Neuronal stem cell (in vitro differentiated cells): Measurements from ENCODE around the gene HDGFL3.

ENCODE experiments used
- DNase-seq: peaks from one replicate; pipeline ENCODE4 v3.0.0-alpha.2; 2013; ENCODE audit warnings: low spot score
- H2AFZ ChIP-seq: one replicate; pipeline ENCODE4 v1.6.1; 2013; ENCODE audit warnings: mild to moderate bottlenecking, low read length, inconsistent platforms
- H2AK5ac ChIP-seq: 2 replicates; pipeline ENCODE4 v1.6.1; 2013; ENCODE audit warnings: low read depth, mild to moderate bottlenecking, inconsistent platforms, low read length, moderate library complexity, mixed read lengths
- H2BK120ac ChIP-seq: 2 replicates; pipeline ENCODE4 v1.6.1; 2013; ENCODE audit warnings: low read depth, mild to moderate bottlenecking, inconsistent platforms, low read length, moderate library complexity, mixed read lengths
- H2BK12ac ChIP-seq: one replicate; pipeline ENCODE4 v1.6.1; 2013; ENCODE audit warnings: low read length, inconsistent platforms
- H2BK15ac ChIP-seq: 2 replicates; pipeline ENCODE4 v1.6.1; 2013; ENCODE audit warnings: mild to moderate bottlenecking, low read length, inconsistent platforms, mixed read lengths
- H2BK5ac ChIP-seq: one replicate; pipeline ENCODE4 v1.6.1; 2013; ENCODE audit warnings: inconsistent platforms, mild to moderate bottlenecking, low read length, moderate library complexity
- H3K14ac ChIP-seq: one replicate; pipeline ENCODE4 v1.6.1; 2013; ENCODE audit warnings: low read length, inconsistent platforms
- H3K18ac ChIP-seq: 2 replicates; pipeline ENCODE4 v1.6.1; 2013; ENCODE audit warnings: low read length, inconsistent platforms
- H3K23ac ChIP-seq: 2 replicates; pipeline ENCODE4 v1.6.1; 2013; ENCODE audit warnings: low read depth, mild to moderate bottlenecking, mixed read lengths, low read length, inconsistent platforms; ENCODE audit not compliant: poor library complexity
- H3K27ac ChIP-seq: replicated peaks from 3 replicates; pipeline ENCODE4 v1.5.1; 2013; ENCODE audit warnings: low read length, inconsistent platforms
- H3K27me3 ChIP-seq, 3 experiments: 2 replicates each; pipeline ENCODE4 v1.6.1; 2013; ENCODE audit warnings: low read length in 3 of 3, mild to moderate bottlenecking in 2 of 3, inconsistent platforms in 1 of 3, low read depth in 1 of 3, mixed read lengths in 1 of 3, moderate library complexity in 1 of 3; ENCODE audit not compliant: control insufficient read depth in 3 of 3, insufficient read depth in 3 of 3
- H3K36me3 ChIP-seq, 2 donors: replicated peaks in 1 of 2; 2 replicates each; pipeline ENCODE4 v1.6.1; 2013; ENCODE audit warnings: low read length in 2 of 2; ENCODE audit not compliant: control insufficient read depth in 2 of 2, insufficient read depth in 2 of 2
- H3K4ac ChIP-seq: 2 replicates; pipeline ENCODE4 v1.6.1; 2013; ENCODE audit warnings: inconsistent platforms, mild to moderate bottlenecking, low read length, moderate library complexity
- H3K4me1 ChIP-seq, 2 donors: 1 replicate in 1 of 2; 2 replicates in 1 of 2; pipeline ENCODE4 v1.6.1; 2013; ENCODE audit warnings: low read length in 2 of 2, low read depth in 1 of 2; ENCODE audit not compliant: control insufficient read depth in 2 of 2, insufficient read depth in 1 of 2
- H3K4me2 ChIP-seq: one replicate; pipeline ENCODE4 v1.6.1; 2013; ENCODE audit warnings: mild to moderate bottlenecking, low read length, inconsistent platforms; ENCODE audit not compliant: insufficient read depth, poor library complexity, severe bottlenecking
- H3K4me3 ChIP-seq, 2 donors: 2 replicates each; pipeline ENCODE4 v1.5.1; 2013; ENCODE audit warnings: low read length in 2 of 2, mild to moderate bottlenecking in 2 of 2, inconsistent platforms in 1 of 2, moderate library complexity in 1 of 2
- H3K79me1 ChIP-seq: one replicate; pipeline ENCODE4 v1.6.1; 2013; ENCODE audit warnings: low read depth, mild to moderate bottlenecking, inconsistent platforms, low read length, moderate library complexity
- H3K9ac ChIP-seq: one replicate; pipeline ENCODE4 v1.6.1; 2013; ENCODE audit warnings: mild to moderate bottlenecking, low read depth, low read length, inconsistent platforms; ENCODE audit not compliant: poor library complexity
- H3K9me3 ChIP-seq, 2 donors: replicated peaks in 1 of 2; 2 replicates each; pipeline versions ENCODE3 to v1.6.1; 2013; ENCODE audit warnings: low read length in 2 of 2, mild to moderate bottlenecking in 2 of 2, inconsistent platforms in 1 of 2, low read depth in 1 of 2, mixed read lengths in 1 of 2, moderate library complexity in 1 of 2; ENCODE audit not compliant: control insufficient read depth in 2 of 2, insufficient read depth in 1 of 2
- H4K8ac ChIP-seq: one replicate; pipeline ENCODE4 v1.6.1; 2013; ENCODE audit warnings: low read depth, mild to moderate bottlenecking, inconsistent platforms, low read length, moderate library complexity
- H4K91ac ChIP-seq: one replicate; pipeline ENCODE4 v1.6.1; 2013; ENCODE audit warnings: low read length, low read depth, mild to moderate bottlenecking, inconsistent platforms; ENCODE audit not compliant: poor library complexity
- WGBS, 2 donors: extraction: QIAGEN DNeasy Blood & Tissue Kit; methylation state at CpG; one replicate each; pipeline ENCODE4 v1.1.7; 2013; ENCODE audit warnings: missing lambda C conversion rate in 2 of 2, mixed read lengths in 1 of 2; ENCODE audit not compliant: insufficient read length in 2 of 2, insufficient replicate concordance in 1 of 2; ENCODE audit errors: extremely low coverage in 2 of 2; 5-methylcytosine and 5-hydroxymethylcytosine counted together

Gene HDGFL3

DNA sequence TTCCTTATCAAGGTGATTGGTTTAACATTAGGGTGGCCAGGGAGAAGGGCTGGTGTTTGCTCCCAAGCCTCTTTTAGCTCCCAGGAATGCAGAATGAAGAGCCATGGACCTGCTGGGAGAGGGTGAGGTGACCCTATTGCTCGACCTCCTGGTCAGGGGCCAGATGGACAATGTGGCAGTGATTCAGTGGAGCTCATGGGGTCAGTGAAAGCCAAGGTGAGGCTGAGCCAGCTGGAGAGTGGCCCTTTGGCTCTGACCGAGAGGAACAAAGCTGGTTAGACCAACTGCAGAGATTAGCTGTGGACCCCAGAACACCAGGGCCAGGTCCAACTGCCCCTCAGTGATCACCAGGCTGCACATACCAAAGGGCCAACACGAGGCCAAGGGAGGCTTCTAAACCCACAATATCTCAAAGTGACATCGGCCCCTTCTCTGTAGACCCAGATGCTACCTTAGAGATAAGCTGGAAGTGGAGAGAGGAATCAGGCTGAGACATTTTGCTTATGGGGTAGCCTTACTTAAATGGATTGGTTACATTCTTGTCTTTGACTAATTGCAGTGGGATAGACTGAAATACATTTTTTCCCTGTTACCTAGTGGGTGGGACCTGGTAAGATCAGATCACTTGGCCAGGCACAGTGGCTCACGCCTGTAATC lies 124.8 kb downstream of the HDGFL3 start:
- no peak overlapping the region for H3K18ac ChIP-seq
- no peak overlapping the region for H2BK120ac ChIP-seq
- no peak overlapping the region for H3K4me3 ChIP-seq
- no peak overlapping the region for H3K23ac ChIP-seq
- no peak overlapping the region for H3K27ac ChIP-seq
- no peaks in the 10 kb centered on the region for H3K36me3 ChIP-seq
- H3K9ac ChIP-seq: no peak overlapping the region
- DNase-seq: no peak
- WGBS, 2 donors: no CpG with 5 or more reads among the region's 5 CpGs
- H3K79me1 ChIP-seq: no peaks in the 10 kb centered on the region
- H4K8ac ChIP-seq: no peak overlapping the region
- no peak overlapping the region for H2AFZ ChIP-seq
- H2BK12ac ChIP-seq: no peak overlapping the region
- no peak overlapping the region for H4K91ac ChIP-seq
- no peak overlapping the region for H2BK15ac ChIP-seq
- H3K9me3 ChIP-seq: no peaks in the 10 kb centered on the region
- H3K4me1 ChIP-seq: no peaks in the 10 kb centered on the region
- H3K14ac ChIP-seq: no peak overlapping the region
- peaks cover 0 to 11% (median 0%) of the 10 kb centered on the region in 3 experiments for H3K27me3 ChIP-seq
- H3K4me2 ChIP-seq: no peak overlapping the region
- peak overlapping the region; percentile 82 for H2BK5ac ChIP-seq
- peak overlapping the region; percentile 63 for H2AK5ac ChIP-seq
- H3K4ac ChIP-seq: no peak overlapping the region

DNA sequence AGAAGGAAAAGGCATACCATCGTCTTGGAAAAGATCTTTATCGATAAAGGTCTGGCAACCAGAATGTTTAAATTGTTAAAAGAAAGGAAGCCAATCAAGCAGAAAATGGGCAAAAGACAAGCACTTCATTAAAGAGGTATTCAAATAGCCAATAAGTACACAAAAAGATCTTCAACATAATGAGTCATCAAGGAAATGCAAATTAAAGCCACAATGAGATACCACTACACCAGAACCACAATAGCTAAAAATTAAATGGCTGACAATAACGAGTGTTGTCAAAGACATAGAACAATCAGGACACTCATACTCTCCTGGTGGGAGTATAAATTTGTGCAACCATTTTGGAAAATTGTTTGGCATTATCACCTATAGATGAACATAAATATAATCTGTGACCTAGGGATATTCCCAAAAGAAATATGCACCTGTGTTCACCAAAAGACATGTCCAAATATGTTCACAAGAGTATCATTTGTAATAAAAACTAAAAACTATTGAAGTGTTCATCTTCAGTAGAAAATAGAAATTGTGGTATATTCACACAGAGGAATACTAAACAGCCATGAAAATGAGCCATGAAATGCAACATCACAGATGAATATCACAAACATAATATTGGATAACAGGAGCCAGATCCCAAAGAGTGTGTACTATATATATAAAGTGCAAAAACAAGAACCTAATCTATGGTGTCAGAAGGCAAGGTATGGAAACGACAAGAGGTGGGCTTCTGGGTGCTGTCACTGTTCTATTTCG lies 126.2 kb downstream of the HDGFL3 start:
- H2AK5ac ChIP-seq: no peak overlapping the region
- no peak overlapping the region for H2BK15ac ChIP-seq
- no peak overlapping the region for H3K4ac ChIP-seq
- H3K4me1 ChIP-seq: no peaks in the 10 kb centered on the region
- no peak overlapping the region for H2AFZ ChIP-seq
- H3K9ac ChIP-seq: no peak overlapping the region
- H4K91ac ChIP-seq: no peak overlapping the region
- DNase-seq: no peak
- peaks cover 0 to 19% (median 0%) of the 10 kb centered on the region in 3 experiments for H3K27me3 ChIP-seq
- no peak overlapping the region for H2BK12ac ChIP-seq
- no peak overlapping the region for H3K4me2 ChIP-seq
- no CpG with 5 or more reads among the region's 5 CpGs for WGBS, 2 donors
- no peak overlapping the region for H2BK120ac ChIP-seq
- H3K27ac ChIP-seq: no peak overlapping the region
- no peak overlapping the region for H3K18ac ChIP-seq
- H3K36me3 ChIP-seq: no peaks in the 10 kb centered on the region
- no peak overlapping the region for H2BK5ac ChIP-seq
- no peak overlapping the region for H3K4me3 ChIP-seq
- no peak overlapping the region for H3K23ac ChIP-seq
- H3K9me3 ChIP-seq: no peaks in the 10 kb centered on the region
- no peak overlapping the region for H3K14ac ChIP-seq
- no peaks in the 10 kb centered on the region for H3K79me1 ChIP-seq
- H4K8ac ChIP-seq: no peak overlapping the region

- peak overlapping the region; percentile 85 for H3K23ac ChIP-seq
- H3K4ac ChIP-seq: no peak overlapping the region
- no peak overlapping the region for H3K4me2 ChIP-seq
- no peak overlapping the region for H3K4me3 ChIP-seq
- WGBS, 2 donors: no CpG with 5 or more reads among the region's 7 CpGs
- no peaks in the 10 kb centered on the region for H3K4me1 ChIP-seq
- H2BK5ac ChIP-seq: no peak overlapping the region
- no peak overlapping the region for H2BK15ac ChIP-seq
- peak overlapping the region; percentile 28 for H3K18ac ChIP-seq
- H2AFZ ChIP-seq: no peak overlapping the region
- peaks cover 0 to 19% (median 0%) of the 10 kb centered on the region in 3 experiments for H3K27me3 ChIP-seq
- H3K14ac ChIP-seq: peak overlapping the region; percentile 82
- no peak for DNase-seq
- no peak overlapping the region for H4K91ac ChIP-seq
- no peak overlapping the region for H2BK120ac ChIP-seq
- no peaks in the 10 kb centered on the region for H3K36me3 ChIP-seq
- H2AK5ac ChIP-seq: no peak overlapping the region
- no peak overlapping the region for H3K27ac ChIP-seq
- H3K9me3 ChIP-seq: peaks cover 2 to 4% of the 10 kb centered on the region in 2 donors
- peak overlapping the region; percentile 65 for H4K8ac ChIP-seq
- H3K79me1 ChIP-seq: no peaks in the 10 kb centered on the region
- peak overlapping the region; percentile 22 for H2BK12ac ChIP-seq
- no peak overlapping the region for H3K9ac ChIP-seq
Measured at GRCh38 chr15:83078712-83079111, 128.9 kb downstream of the HDGFL3 start.
